Heart right ventricle (tissue), 16 donors: ENCODE data around the gene AAK1. TPM values are rescaled to one million over a fixed set of nuclear protein-coding genes. Genes with fewer than 3 reads are reported as not detected.
A peak's percentile ranks its signal among the peaks of the same experiment; 100 is the strongest.

ENCODE experiments used
- ATAC-seq, 8 donors: fragments of 200-7000 bp; cut with Tn5 transposase; one replicate each; pipeline ENCODE4 v1.9.1; 2020; ENCODE audit warnings: mild to moderate bottlenecking in 8 of 8, moderate library complexity in 8 of 8, moderate number of reproducible peaks in 1 of 8
- DNase-seq, 2 donors: peaks; one replicate each; pipeline ENCODE4 v3.0.0-alpha.2; 2020
- H3K27ac ChIP-seq, 10 donors: fragments of 200-600 bp; sonication (generic) in 2 of 10; one replicate each; pipeline versions ENCODE4 v1.5.0 to v1.8.0; 2020 to 2022; ENCODE audit warnings: mild to moderate bottlenecking in 3 of 10
- H3K27me3 ChIP-seq, 7 donors: fragments of 200-600 bp; one replicate each; pipeline ENCODE4 v1.8.0; 2021 to 2022; ENCODE audit warnings: mild to moderate bottlenecking in 2 of 7
- H3K36me3 ChIP-seq, 9 donors: fragments of 200-600 bp; sonication (generic) in 1 of 9; one replicate each; pipeline versions ENCODE4 v1.5.0 to v1.8.0; 2020 to 2022; ENCODE audit warnings: mild to moderate bottlenecking in 2 of 9
- H3K4me1 ChIP-seq, 9 donors: fragments of 200-600 bp; sonication (generic) in 1 of 9; one replicate each; pipeline versions ENCODE4 v1.5.0 to v1.8.0; 2020 to 2022; ENCODE audit warnings: mild to moderate bottlenecking in 4 of 9
- H3K4me3 ChIP-seq, 10 donors: fragments of 200-600 bp; sonication (generic) in 2 of 10; one replicate each; pipeline versions ENCODE4 v1.5.0 to v1.8.0; 2020 to 2022; ENCODE audit warnings: mild to moderate bottlenecking in 7 of 10, moderate library complexity in 2 of 10
- H3K9me3 ChIP-seq, 11 donors: fragments of 200-600 bp in 10 of 11; sonication (generic) in 2 of 11; one replicate each; pipeline versions ENCODE4 v1.5.0 to v1.8.0; 2013 to 2022; ENCODE audit warnings: mild to moderate bottlenecking in 2 of 11, control low read depth in 1 of 11, moderate library complexity in 1 of 11
- WGBS, 2 donors: extraction: QIAGEN DNeasy Blood & Tissue Kit; methylation state at CpG; one replicate each; pipeline ENCODE4 v1.1.7; 2013; ENCODE audit warnings: inconsistent platforms in 1 of 2; 5-methylcytosine and 5-hydroxymethylcytosine counted together
- intact Hi-C, 10 donors: fragments of 100-400 bp; cut with DNase I; formaldehyde crosslinking; loops; one replicate each; pipeline versions ENCODE4 v1.11.1 to v1.14.2; 2022
- polyA plus RNA-seq, 2 donors: library from polyadenylated mRNA; stranded (reverse); fragments of 200-250 nt; gene quantifications; one replicate each; pipeline ENCODE4 v1.2.3, GENCODE V29; 2013
- total RNA-seq, 10 donors: library from RNA; stranded (reverse); fragmentation: NEBNext Ultra II Directional in 3 of 10; extraction: Animal tissue kit (Norgen Biotek cat#: 25700) in 3 of 10; gene quantifications; one replicate each; pipeline versions ENCODE4 v1.2.1 to v1.2.4, GENCODE V29; 2021 to 2023
- TF ChIP-seq, protein P1 (sequence below), 9 donors: fragments of 200-600 bp; sonication (generic) in 2 of 9; IDR thresholded peaks; one replicate each; pipeline versions ENCODE4 v1.5.0 to v1.8.0; 2021 to 2022; ENCODE audit warnings: antibody characterized with exemption in 9 of 9, mild to moderate bottlenecking in 5 of 9, moderate library complexity in 1 of 9
- donor health status: Arrhythmogenic right ventricular cardiomyopathy.
- donor health status: ischemic (EF 13 %, LVEDD 7.1; RV severe dilation, severe dysfunction).
- donor health status: healthy with polysubstance abuse.
- donor health status: DM: no; HTN: yes; CAD: no.
- donor health status: DM: no; HTN: no; CAD: no.
- donor health status: ischemic (EF 25% LVEDD 6.9; RV normal size, moderate dysfunction).
- donor health status: ischemic (EF 25% LVEDD 5.7; RV mildly dilated, moderate dysfunction).
- donor health status: healthy.
- donor health status: DM: yes; HTN: yes; CAD: no.
- donor health status: Ischemic cardiomyopathy.
- donor health status: ischemic (EF 35%, LVEDD 5.7; RV mildly dilated, moderate dysfunction).
- donor health status: nonischemic (EF 11% LVEDD 7.7; RV severe dilation, severe dysfunction).
- donor health status: DM: yes; HTN: yes; CAD: no.
- donor health status: PGD.
- donor health status: ischemic (EF 29% LVEDD 5.4; RV normal size, mild dysfunction).
- donor health status: nonischemic (EF 23%, LVEDD 6.1; RV moderate dilation, normal function).

Gene AAK1
- total and polyA plus RNA-seq, 12 donors = 10.1 to 148 (median 116) TPM

GRCh38 chr2:69621440-69621839, 22.1 kb downstream of the AAK1 start:
- H3K4me3 ChIP-seq = no peak overlapping the region
- H3K9me3 ChIP-seq = no peaks in the 10 kb centered on the region
- no peaks in the 10 kb centered on the region for H3K27me3 ChIP-seq
- WGBS, 2 donors = 95 to 99% methylated on average over 3 of the region's 3 CpGs
- intact Hi-C loops = loop anchor here in 1 of 10 donors (10.0 kb wide), 1 partner anchor 47 kb away; no protein-coding TSS in a partner anchor
- DNase-seq = no peak
- H3K36me3 ChIP-seq = no peaks in the 10 kb centered on the region
- TF ChIP-seq, protein P1, sequence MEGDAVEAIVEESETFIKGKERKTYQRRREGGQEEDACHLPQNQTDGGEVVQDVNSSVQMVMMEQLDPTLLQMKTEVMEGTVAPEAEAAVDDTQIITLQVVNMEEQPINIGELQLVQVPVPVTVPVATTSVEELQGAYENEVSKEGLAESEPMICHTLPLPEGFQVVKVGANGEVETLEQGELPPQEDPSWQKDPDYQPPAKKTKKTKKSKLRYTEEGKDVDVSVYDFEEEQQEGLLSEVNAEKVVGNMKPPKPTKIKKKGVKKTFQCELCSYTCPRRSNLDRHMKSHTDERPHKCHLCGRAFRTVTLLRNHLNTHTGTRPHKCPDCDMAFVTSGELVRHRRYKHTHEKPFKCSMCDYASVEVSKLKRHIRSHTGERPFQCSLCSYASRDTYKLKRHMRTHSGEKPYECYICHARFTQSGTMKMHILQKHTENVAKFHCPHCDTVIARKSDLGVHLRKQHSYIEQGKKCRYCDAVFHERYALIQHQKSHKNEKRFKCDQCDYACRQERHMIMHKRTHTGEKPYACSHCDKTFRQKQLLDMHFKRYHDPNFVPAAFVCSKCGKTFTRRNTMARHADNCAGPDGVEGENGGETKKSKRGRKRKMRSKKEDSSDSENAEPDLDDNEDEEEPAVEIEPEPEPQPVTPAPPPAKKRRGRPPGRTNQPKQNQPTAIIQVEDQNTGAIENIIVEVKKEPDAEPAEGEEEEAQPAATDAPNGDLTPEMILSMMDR (IDR thresholded peaks at IDR 0.05) = no peak
- ATAC-seq = peak in 1 of 8 donors; percentile 25
- peaks cover 4 to 94% (median 63%) of the 10 kb centered on the region in 9 donors for H3K4me1 ChIP-seq
- H3K27ac ChIP-seq = no peak overlapping the region

DNA sequence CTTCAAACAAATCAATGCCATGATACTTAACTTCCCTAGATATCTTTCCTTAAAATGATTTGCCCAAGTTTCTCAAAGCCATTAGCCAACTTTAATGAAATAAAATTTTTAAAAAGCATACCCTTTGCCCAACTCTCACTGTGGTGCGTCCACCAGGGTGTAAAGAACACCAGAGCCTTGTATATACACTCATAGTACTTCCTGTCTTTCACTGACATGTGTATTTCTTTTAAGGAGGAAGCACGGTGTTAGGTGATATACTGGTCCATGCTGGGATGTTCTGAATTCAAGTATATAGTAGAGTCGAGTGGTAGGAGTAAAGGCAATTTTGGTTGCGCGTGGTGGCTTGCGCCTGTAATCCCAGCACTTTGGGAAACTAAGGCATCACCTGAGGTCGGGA, 22.7 kb downstream of the AAK1 start:
- peaks cover 4 to 94% (median 62%) of the 10 kb centered on the region in 9 donors for H3K4me1 ChIP-seq
- no peaks in the 10 kb centered on the region for H3K9me3 ChIP-seq
- no peaks in the 10 kb centered on the region for H3K27me3 ChIP-seq
- WGBS, 2 donors = 87 to 97% methylated on average over 7 of the region's 7 CpGs
- H3K36me3 ChIP-seq = no peaks in the 10 kb centered on the region
- H3K4me3 ChIP-seq = no peak overlapping the region
- no peak for ATAC-seq
- TF ChIP-seq, protein P1 (IDR thresholded peaks at IDR 0.05) = no peak
- intact Hi-C loops = loop anchor here in 1 of 10 donors (10.0 kb wide), 1 partner anchor 46 kb away; no protein-coding TSS in a partner anchor
- DNase-seq = no peak
- no peak overlapping the region for H3K27ac ChIP-seq

DNA sequence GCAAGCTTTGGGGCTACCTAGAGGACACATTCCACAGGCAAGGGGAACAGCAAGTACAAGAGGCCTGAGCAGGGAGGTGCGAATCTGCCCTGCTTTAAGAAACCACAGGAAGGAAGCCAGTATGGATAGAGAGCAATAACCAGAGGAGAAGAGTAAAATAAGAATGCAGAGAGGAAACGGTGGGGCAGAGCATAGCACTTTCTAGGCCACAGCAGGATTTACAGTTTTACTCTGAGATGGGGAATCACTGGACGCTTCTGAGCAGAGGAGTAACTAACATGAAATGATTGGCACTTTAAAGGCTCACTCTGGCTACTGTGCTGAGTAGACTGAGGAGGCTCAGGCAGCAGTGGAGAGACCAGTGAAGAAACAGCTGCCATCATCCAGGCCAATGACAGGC, 23.8 kb downstream of the AAK1 start:
- ATAC-seq (peak in 5 of 8 donors; percentile 21 to 51 (median 35)), DNase-seq (no peak)
- 41 to 57% methylated on average over 3 of the region's 3 CpGs for WGBS, 2 donors
- intact Hi-C loops = loop anchor here in 1 of 10 donors (10.0 kb wide), 1 partner anchor 45 kb away; no protein-coding TSS in a partner anchor
- H3K4me3 ChIP-seq = no peak overlapping the region
- peaks cover 0 to 5% (median 0%) of the 10 kb centered on the region in 9 donors for H3K36me3 ChIP-seq
- no peak overlapping the region for H3K27ac ChIP-seq
- TF ChIP-seq, protein P1 (IDR thresholded peaks at IDR 0.05) = no peak
- no peaks in the 10 kb centered on the region for H3K27me3 ChIP-seq
- H3K9me3 ChIP-seq = no peaks in the 10 kb centered on the region
- peaks cover 4 to 87% (median 51%) of the 10 kb centered on the region in 9 donors for H3K4me1 ChIP-seq

DNA sequence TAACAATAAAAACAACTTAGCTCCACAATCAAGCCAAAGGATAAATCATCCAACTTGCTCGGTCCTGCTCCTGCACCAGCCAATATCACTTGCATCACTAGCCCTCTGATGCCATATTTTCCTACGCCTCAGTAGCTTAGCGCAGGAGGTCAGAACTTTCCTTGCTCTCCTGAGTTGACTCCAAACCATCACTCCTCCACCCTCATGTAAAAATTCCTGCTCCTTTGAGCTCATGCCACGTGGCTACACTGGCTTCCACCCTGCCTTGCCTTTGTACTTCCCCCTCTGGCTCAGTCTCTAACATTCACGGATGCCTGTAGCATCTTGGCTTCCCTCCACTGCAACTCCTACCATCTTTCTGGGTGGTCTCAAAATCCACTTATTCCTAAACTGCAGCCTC, 25.2 kb downstream of the AAK1 start:
- H3K27me3 ChIP-seq = no peaks in the 10 kb centered on the region
- H3K4me3 ChIP-seq = no peak overlapping the region
- H3K4me1 ChIP-seq = peaks cover 4 to 78% (median 42%) of the 10 kb centered on the region in 9 donors
- intact Hi-C loops = no loop called here
- WGBS, 2 donors = 60 to 62% methylated on average over 5 of the region's 5 CpGs
- TF ChIP-seq, protein P1 (IDR thresholded peaks at IDR 0.05) = no peak
- ATAC-seq (peak in 3 of 8 donors; percentile 37 to 48 (median 48)), DNase-seq (no peak)
- no peaks in the 10 kb centered on the region for H3K9me3 ChIP-seq
- H3K36me3 ChIP-seq = peaks cover 0 to 15% (median 0%) of the 10 kb centered on the region in 9 donors
- H3K27ac ChIP-seq = no peak overlapping the region
